ENCODE results near the gene PDE8B. TPM values are rescaled to one million over a fixed set of nuclear protein-coding genes. Genes with fewer than 3 reads are reported as not detected.

Gene PDE8B
- total RNA-seq, 6 experiments from 2014 or later: 1.2 to 5.4 (median 2.4) TPM

GRCh38 chr5:77222722-77223121, 12.2 kb downstream of the PDE8B start:
- Histone ChIP-seq H3K9me3 (no peaks in the 10 kb centered on the region), H3K4me3 (no peak overlapping the region), H3K4me1 (peaks cover 0 to 8% (median 0%) of the 10 kb centered on the region in 4 donors), H3K27ac (no peak overlapping the region), H3K36me3 (no peaks in the 10 kb centered on the region), H3K27me3 (no peaks in the 10 kb centered on the region)
- TF ChIP-seq CTCF (IDR thresholded peaks at IDR 0.05) (no peak), POLR2A (IDR thresholded peaks at IDR 0.05) (no peak)
- DNase-seq (no peak), ATAC-seq (no peak)
- intact Hi-C loops (cut with DNase I): no loop called here
- WGBS (ENCODE audit: insufficient coverage, low coverage, low lambda C conversion rate, missing lambda C conversion rate): 90% methylated on average over 1 of the region's 1 CpG

GRCh38 chr5:77223653-77224052, 13.2 kb downstream of the PDE8B start:
- DNase-seq (no peak), ATAC-seq (no peak)
- TF ChIP-seq POLR2A (IDR thresholded peaks at IDR 0.05) (no peak), CTCF (IDR thresholded peaks at IDR 0.05) (no peak)
- Histone ChIP-seq H3K9me3 (no peaks in the 10 kb centered on the region), H3K27ac (no peak overlapping the region), H3K27me3 (no peaks in the 10 kb centered on the region), H3K4me1 (peaks cover 0 to 8% (median 0%) of the 10 kb centered on the region in 4 donors), H3K4me3 (no peak overlapping the region), H3K36me3 (no peaks in the 10 kb centered on the region)
- intact Hi-C loops (cut with DNase I): no loop called here
- 98% methylated on average over 4 of the region's 4 CpGs for WGBS (ENCODE audit: insufficient coverage, low coverage, low lambda C conversion rate, missing lambda C conversion rate)

GRCh38 chr5:77224672-77225355, 14.3 kb downstream of the PDE8B start:
- H3K4me3 ChIP-seq: no peak overlapping the region
- ATAC-seq (no peak), DNase-seq (no peak)
- intact Hi-C loops (cut with DNase I): no loop called here
- H3K4me1 ChIP-seq: peaks cover 0 to 8% (median 0%) of the 10 kb centered on the region in 4 donors
- TF ChIP-seq POLR2A (IDR thresholded peaks at IDR 0.05) (no peak), CTCF (IDR thresholded peaks at IDR 0.05) (no peak)
- no peaks in the 10 kb centered on the region for H3K36me3 ChIP-seq
- no peaks in the 10 kb centered on the region for H3K27me3 ChIP-seq
- WGBS (ENCODE audit: insufficient coverage, low coverage, low lambda C conversion rate, missing lambda C conversion rate): 25% methylated on average over 1 of the region's 1 CpG
- H3K9me3 ChIP-seq: no peaks in the 10 kb centered on the region
- no peak overlapping the region for H3K27ac ChIP-seq

- TF ChIP-seq POLR2A (IDR thresholded peaks at IDR 0.05) (no peak), CTCF (IDR thresholded peaks at IDR 0.05) (no peak)
- Histone ChIP-seq H3K9me3 (no peaks in the 10 kb centered on the region), H3K27me3 (no peaks in the 10 kb centered on the region), H3K4me3 (no peak overlapping the region), H3K27ac (no peak overlapping the region), H3K4me1 (peaks cover 0 to 8% (median 0%) of the 10 kb centered on the region in 4 donors), H3K36me3 (no peaks in the 10 kb centered on the region)
- intact Hi-C loops (cut with DNase I): no loop called here
- ATAC-seq (no peak), DNase-seq (no peak)
- 48% methylated on average over 7 of the region's 8 CpGs for WGBS (ENCODE audit: insufficient coverage, low coverage, low lambda C conversion rate, missing lambda C conversion rate)
These were observed 15.1 kb downstream of the PDE8B start for GRCh38 chr5:77225531-77225930.

Measured in right lobe of liver (tissue), 6 donors.